HuH-7 (cell line): ENCODE data around the gene CRADD.
"Not testable (repeated sequence)": the region's sequence is repeated elsewhere in the genome, so short reads cannot be mapped to it uniquely, and the experiment has no call there.

Source experiments
- DNase-seq: peaks from one replicate; pipeline ENCODE4 v3.0.0; 2011; ENCODE audit warnings: low spot score

Gene CRADD

GRCh38 chr12:93844164-93844784 is 167.1 kb downstream of the CRADD start:
- DNase-seq: no peak

- DNase-seq: no peak
Measured at GRCh38 chr12:93846936-93847516, 169.9 kb downstream of the CRADD start.

DNA sequence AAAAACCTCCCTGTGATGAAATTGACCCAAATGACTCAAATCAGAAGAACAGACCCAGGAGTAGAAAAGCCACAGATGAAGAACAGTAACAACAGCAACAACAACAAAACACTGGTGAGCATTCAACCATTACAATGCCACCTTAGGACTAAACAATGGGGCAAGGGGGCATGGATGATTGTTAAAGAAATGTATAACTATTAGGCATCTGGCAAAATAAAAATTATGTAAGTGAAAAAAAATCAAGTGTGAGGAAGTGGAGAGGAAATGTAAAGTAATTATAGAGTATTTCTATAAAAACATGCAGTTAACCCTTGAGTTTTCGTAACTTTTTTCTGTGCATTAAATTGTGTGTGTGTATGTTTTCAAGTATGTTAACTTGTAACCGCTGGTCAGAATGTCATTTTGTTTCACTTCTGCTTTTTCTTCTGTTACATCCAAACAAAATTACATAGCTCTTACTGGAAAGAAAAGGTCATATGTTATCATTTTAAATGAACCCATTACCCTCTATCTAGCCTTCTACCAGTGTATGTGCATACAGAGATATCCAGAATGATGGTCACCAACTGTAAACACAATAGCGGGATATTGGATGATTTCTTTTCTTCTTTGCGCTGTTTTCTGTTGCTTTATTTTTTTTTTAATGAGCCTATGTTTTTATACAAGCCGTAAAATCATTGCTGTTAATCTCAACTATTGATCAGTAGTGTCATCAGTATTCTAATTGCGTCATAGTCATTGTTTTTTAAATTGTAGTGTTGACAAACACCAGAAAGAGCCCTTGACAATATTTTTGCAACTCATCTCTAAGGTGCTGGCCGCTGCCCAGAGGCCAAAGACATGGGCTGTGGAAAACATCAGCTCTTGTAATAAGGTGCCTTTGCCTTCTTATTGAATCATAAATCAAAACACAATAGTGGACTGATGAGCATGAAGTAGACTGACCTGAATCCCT is 170.6 kb downstream of the CRADD start:
- no peak for DNase-seq

DNA sequence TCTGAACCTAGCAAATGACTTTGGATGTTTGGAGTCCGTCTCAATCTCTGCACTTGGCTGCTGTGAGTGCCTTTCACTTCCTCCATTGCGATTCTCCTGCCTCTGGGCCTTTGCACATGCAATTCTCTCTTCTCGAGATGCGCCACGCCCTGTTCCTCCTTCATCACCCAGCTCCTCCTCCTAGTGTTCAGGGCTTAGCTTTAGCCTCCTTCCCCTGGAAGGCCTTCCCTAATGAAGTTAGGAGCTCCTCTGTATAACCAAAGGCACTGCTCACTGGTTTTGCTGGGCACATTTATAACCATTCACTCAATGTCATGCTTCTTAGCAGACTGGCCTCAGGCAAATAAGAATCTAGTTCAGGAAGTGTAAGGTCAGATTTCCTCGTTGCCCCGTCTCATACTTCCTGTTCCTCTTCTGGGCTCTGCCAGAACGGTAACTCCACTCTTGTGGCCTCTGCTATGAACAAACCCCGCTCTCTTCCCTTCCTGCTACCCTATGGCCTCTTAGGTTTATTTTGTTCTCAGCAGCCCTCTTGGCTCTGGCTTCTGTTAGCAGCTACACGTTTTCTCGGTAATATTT is 171.4 kb downstream of the CRADD start:
- DNase-seq: no peak

- DNase-seq: no peak
Measured at GRCh38 chr12:93849946-93850345, 172.8 kb downstream of the CRADD start.

DNA sequence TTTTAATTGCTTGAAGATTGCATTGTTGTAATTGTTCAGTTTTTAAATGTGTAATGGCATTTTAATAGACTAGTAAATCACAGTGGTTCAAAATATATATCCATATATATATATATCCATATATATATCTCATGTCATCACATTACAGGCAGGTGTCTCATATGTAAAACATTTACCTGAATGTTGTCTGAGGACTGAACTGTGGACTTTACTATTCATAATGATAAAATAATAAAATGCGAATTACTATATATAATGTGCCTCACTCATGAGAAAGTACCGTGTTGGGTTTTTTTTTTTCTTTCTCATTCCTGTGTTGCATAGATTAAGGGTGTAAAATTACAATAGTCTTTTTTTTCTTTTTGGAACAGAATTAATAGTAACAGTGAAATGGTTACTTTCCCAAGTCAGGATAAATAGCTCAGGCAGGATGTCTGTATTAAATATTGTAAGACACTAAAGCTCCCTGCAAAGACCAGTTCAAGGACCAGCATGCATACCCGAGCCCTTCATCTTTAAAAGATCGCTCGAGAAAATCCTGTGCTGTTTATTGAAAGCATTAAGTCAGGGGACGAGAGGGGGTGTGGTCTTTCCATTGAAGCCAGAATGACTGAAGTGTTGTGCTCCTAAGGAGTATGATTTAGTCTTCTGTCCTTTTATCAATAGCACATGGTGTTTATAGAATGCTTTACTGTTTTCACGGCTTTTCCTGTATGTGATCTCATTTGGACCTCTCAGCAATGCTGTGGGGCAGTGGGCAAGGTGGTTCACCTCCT is 173.5 kb downstream of the CRADD start:
- DNase-seq: no peak

GRCh38 chr12:93851257-93851671 is 174.1 kb downstream of the CRADD start:
- DNase-seq: no peak

DNA sequence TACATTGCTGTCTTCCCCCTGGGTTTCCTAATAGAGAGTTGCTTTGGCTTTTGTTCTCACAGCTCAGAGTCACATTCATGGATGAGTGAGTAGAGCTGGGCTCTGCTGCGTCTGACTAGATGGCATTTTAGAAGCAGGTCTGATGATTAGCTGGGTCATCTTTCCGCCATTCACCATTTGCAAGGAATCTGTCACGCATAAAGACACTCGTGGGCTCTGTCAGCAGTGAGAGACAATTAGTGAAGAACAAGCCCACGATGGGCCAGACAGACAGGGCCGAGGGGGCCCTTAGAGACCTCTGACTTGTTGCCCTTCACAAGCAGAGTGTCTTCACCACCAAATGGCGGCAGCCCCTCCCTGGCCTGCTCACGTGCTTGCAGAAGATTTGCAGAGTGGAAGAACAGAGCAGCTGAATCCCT is 175.0 kb downstream of the CRADD start:
- DNase-seq: no peak

DNA sequence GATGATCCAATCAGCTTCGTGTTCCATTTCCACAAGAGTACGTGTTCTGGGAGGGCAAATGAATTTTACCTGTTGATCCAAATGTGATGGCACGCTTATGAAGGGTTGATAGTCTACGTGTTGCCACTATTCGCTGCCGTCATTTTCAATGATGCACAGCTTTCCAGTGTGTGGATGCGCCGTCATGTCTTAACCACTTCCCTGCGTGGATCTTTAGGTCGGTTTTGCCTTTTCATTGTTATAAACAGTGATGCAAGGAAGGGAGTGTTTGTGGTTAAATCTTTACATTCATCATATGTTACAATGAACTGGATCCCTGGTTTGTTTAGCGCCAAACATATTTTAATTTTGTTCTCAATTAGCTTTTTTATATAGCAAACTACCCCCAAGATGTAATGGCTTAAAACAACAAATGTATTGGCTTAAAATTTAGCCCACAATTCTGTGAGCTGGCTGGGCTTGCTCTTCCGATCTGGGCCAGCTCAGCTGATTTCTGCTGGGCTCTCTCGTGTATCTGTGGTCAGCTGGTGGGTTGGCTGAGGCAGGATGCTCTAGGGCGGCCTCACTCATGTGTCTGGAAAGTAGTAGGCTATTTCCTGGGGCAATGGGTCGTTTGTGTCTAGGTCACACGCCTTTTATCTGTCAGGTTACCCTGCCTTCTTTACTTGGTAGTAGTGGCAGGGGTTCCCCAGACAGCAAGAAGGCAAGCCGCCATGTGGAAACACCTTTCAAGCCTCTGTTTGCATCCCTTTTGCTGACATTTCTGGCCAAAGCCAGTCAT is 176.7 kb downstream of the CRADD start:
- DNase-seq: no peak

GRCh38 chr12:93855261-93855660 is 178.1 kb downstream of the CRADD start:
- DNase-seq: no peak

DNA sequence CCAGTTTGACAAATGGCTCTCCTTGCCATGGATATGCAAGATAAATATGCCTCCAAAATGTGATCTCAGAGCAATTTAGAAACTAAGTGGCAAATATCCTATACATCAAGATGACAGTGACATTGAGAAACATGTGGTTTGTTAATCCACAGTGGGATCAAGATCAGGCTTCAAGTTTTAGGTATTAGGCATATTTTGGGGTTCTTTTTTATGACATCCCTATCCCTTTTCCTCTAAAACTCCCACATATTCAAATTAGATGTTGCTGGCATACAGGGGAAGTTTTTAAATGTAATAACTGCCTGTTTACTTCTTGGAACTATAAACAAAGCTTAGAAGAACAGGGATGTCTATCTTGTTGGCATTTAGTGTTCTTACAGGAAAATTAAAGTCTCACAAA is 179.4 kb downstream of the CRADD start:
- no peak for DNase-seq

GRCh38 chr12:93857279-93857938 is 180.2 kb downstream of the CRADD start:
- DNase-seq: no peak

DNA sequence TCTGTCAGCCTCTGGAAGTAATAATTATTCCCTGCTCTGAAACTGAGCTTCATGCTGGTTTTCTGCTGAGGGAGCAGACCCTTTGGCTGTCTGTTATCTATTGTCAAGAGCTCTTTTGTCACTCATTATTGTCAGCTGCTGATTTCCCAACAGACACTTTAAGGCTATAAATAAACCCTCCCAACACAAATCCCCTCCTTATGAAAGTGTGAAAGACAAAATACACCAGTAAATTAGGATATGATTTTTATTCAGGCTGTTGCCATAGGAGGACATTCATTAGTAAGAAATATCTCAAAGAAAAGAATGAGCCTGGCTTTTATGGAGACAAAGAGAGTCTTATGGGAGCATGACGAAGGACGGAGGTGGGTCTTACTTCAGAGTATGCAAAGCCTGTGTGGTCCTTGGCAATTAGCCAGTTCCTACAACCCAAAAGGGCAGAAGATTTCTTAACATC is 180.8 kb downstream of the CRADD start:
- DNase-seq: no peak

- no peak for DNase-seq
Measured at GRCh38 chr12:93860668-93861373, 183.6 kb downstream of the CRADD start.

DNA sequence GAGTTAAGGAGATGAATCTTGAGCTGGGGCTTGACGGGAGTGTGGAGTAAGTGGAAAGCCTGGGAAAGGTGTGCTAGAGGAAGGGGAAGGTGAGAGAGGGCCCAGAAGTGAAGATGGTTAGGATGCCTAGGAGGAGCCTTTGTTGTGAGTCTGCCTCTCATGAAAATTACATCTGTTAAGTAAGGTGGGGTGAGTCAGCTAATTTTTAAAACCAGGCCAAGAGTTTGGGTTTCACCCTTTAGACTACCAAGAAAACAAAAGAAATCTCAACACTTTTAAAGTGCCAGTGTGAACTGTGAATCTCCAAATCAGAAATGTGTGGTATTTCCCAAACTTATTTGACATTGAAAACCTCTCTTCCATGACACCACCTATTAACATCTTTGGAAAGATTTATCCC is 185.2 kb downstream of the CRADD start:
- DNase-seq: no peak

DNA sequence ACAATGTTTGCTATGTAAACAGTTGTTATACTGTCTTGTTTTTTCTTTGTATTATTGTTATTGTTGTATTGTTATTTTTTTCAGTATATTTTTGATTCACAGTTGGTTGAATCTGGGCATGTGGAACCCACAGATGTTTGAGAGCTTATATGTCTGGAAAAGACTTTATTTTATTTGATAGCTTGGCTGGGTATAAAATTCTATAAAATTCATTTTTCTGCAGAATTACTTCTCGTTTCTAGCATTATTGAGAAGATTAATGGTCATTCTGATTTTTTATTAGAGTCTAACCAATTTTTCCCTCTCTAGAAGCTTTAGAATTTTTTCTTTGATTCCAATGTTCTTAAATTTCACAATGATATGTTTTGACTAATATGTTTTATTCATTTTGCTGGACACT is 188.6 kb downstream of the CRADD start:
- no peak for DNase-seq

DNA sequence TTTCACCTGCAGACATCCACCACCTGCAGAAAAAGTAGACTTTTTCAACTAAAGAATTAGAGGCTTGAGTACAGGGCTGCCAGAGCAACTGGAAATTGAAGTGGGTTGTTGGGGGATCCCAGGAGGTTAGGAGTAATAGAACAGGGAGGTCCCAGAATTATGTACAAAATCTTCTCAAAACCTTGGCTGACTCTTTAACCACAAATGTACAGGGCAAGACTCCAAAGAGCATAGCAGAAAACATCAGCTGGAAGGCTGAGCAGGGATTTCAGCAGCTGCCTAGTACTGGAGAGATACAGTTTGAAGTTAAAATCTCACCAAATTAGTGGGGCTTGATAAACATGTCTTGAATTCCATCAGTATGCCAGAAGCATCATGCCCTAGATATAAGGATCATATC is 191.6 kb downstream of the CRADD start:
- no peak for DNase-seq

- DNase-seq: no peak
Measured at GRCh38 chr12:93870020-93870795, 193.0 kb downstream of the CRADD start.

DNA sequence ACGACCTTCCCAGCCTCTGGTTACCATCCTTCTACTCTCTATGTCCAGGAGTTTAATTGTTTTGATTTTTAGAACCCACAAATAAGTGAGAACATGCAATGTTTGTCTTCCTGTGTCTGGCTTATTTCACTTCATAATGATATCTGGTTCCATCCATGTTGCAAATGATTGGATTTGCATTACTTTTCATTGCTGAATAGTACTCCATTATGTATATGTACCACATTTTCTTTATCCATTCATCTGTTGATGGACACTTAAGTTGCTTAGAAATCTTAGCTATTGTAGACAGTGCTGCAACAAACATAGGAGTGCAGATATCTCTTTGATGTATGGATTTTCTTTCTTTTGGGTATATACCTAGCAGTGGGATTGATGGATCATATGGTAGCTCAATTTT is 194.4 kb downstream of the CRADD start:
- not testable (repeated sequence) for DNase-seq
